SK-N-SH (cell line): ENCODE measurements around the gene KSR2. TPM values are rescaled to one million over a fixed set of nuclear protein-coding genes. Genes with fewer than 3 reads are reported as not detected.

Source experiments
- CTCF ChIA-PET: fragments of 300-600, 350-600 bp; formaldehyde crosslinking; extraction: SDS; loops from one replicate; lab custom pipeline; 2021; lab: Yijun Ruan, JAX
- POLR2A ChIA-PET: fragments of 350-600 bp; sonication (Branson Sonifier 250); formaldehyde crosslinking; extraction: SDS; loops from one replicate; lab custom pipeline; 2020; ENCODE audit warnings: antibody characterized with exemption, inconsistent platforms; lab: Yijun Ruan, JAX
- DNase-seq: peaks from one replicate; pipeline ENCODE4 v3.0.0; 2012
- H2AFZ ChIP-seq: fragments of 200-600 bp; sonication (generic); 2 replicates; pipeline ENCODE4 v1.8.1; 2016; ENCODE audit warnings: antibody characterized with exemption, mild to moderate bottlenecking, low read depth
- H3F3A ChIP-seq: fragments of 200-600 bp; sonication (generic); replicated peaks from 2 replicates; pipeline ENCODE3; 2016; ENCODE audit warnings: antibody characterized with exemption, mild to moderate bottlenecking; ENCODE audit not compliant: insufficient read depth
- H3K27ac ChIP-seq, 2 experiments: fragments of 200-500 bp in 1 of 2; fragments of 200-600 bp in 1 of 2; sonication (Bioruptor generic) in 1 of 2; sonication (generic), shearing (Covaris generic) in 1 of 2; 2 replicates each; pipeline versions ENCODE4 v1.5.1 to v1.6.1; 2014 to 2016; ENCODE audit warnings: low read depth in 2 of 2, inconsistent platforms in 1 of 2, low read length in 1 of 2, mild to moderate bottlenecking in 1 of 2, mixed read lengths in 1 of 2
- H3K27me3 ChIP-seq: fragments of 200-600 bp; sonication (generic), shearing (Covaris generic); 2 replicates; pipeline ENCODE4 v1.6.1; 2016; ENCODE audit warnings: mixed run types; ENCODE audit not compliant: insufficient read depth
- H3K36me3 ChIP-seq, 2 experiments: fragments of 200-500 bp in 1 of 2; fragments of 200-600 bp in 1 of 2; sonication (Bioruptor generic) in 1 of 2; sonication (generic) in 1 of 2; replicated peaks in 1 of 2; 2 replicates each; pipeline versions ENCODE3 to v1.5.1; 2014 to 2016; ENCODE audit warnings: low read length in 1 of 2, mild to moderate bottlenecking in 1 of 2; ENCODE audit not compliant: insufficient read depth in 2 of 2, control insufficient read depth in 1 of 2
- H3K4me1 ChIP-seq, 2 experiments: fragments of 200-500 bp in 1 of 2; fragments of 200-600 bp in 1 of 2; sonication (Bioruptor generic) in 1 of 2; sonication (generic), shearing (Covaris generic) in 1 of 2; 2 replicates each; pipeline versions ENCODE4 v1.5.1 to v1.6.1; 2014 to 2016; ENCODE audit warnings: low read depth in 1 of 2, low read length in 1 of 2, mixed run types in 1 of 2; ENCODE audit not compliant: insufficient read depth in 2 of 2, control insufficient read depth in 1 of 2
- H3K4me2 ChIP-seq: fragments of 200-600 bp; sonication (generic), shearing (Covaris generic); 2 replicates; pipeline ENCODE4 v1.6.1; 2017; ENCODE audit warnings: mixed run types
- H3K4me3 ChIP-seq, 2 experiments: fragments of 200-500 bp in 1 of 2; fragments of 200-600 bp in 1 of 2; sonication (Bioruptor generic) in 1 of 2; sonication (generic), shearing (Covaris generic) in 1 of 2; 2 replicates each; pipeline versions ENCODE4 v1.5.1 to v1.8.1; 2014 to 2016; ENCODE audit warnings: low read depth in 2 of 2, inconsistent platforms in 1 of 2, low read length in 1 of 2, mild to moderate bottlenecking in 1 of 2, mixed read lengths in 1 of 2, moderate library complexity in 1 of 2
- H3K79me2 ChIP-seq: fragments of 200-600 bp; sonication (generic); 2 replicates; pipeline ENCODE4 v1.8.1; 2017; ENCODE audit warnings: mild to moderate bottlenecking; ENCODE audit not compliant: insufficient read depth
- H3K9ac ChIP-seq: fragments of 200-600 bp; sonication (generic); 2 replicates; pipeline ENCODE4 v1.6.1; 2017; ENCODE audit warnings: mixed run types
- H3K9me2 ChIP-seq: fragments of 200-600 bp; sonication (generic); 2 replicates; pipeline ENCODE4 v1.6.1; 2017; ENCODE audit warnings: mixed run types
- H3K9me3 ChIP-seq: fragments of 200-600 bp; sonication (generic); 2 replicates; pipeline ENCODE4 v1.6.1; 2017; ENCODE audit warnings: mixed run types, mild to moderate bottlenecking, moderate library complexity
- H4K20me1 ChIP-seq: fragments of 200-600 bp; sonication (generic); 2 replicates; pipeline ENCODE4 v1.6.1; 2017; ENCODE audit warnings: mild to moderate bottlenecking, mixed run types; ENCODE audit not compliant: insufficient read depth
- CHD2 ChIP-seq: fragments of 150-350 bp; IDR thresholded peaks from 2 replicates; pipeline ENCODE4 v1.6.1; 2018; ENCODE audit warnings: low read length; ENCODE audit not compliant: partially characterized antibody
- CTCF ChIP-seq: fragments of 200-600 bp; sonication (generic); IDR thresholded peaks from 2 replicates; pipeline ENCODE4 v1.6.1; 2017; ENCODE audit warnings: antibody characterized with exemption, mild to moderate bottlenecking, moderate library complexity
- ELF1 ChIP-seq: IDR thresholded peaks from 2 replicates; pipeline ENCODE4 v1.4.0; 2012
- FOSL2 ChIP-seq: IDR thresholded peaks from 2 replicates; pipeline ENCODE4 v1.4.0; 2012; ENCODE audit warnings: low read depth, mild to moderate bottlenecking, moderate library complexity, borderline replicate concordance
- GATA2 ChIP-seq: sonication (generic); formaldehyde crosslinking; IDR thresholded peaks from 2 replicates; pipeline ENCODE4 v1.5.0; 2020; ENCODE audit warnings: mild to moderate bottlenecking, missing genetic modification reagents
- IRF3 ChIP-seq: fragments of 150-350 bp; IDR thresholded peaks from 2 replicates; pipeline ENCODE4 v1.6.1; 2016; ENCODE audit warnings: mild to moderate bottlenecking, low read depth, low read length
- MAX ChIP-seq: IDR thresholded peaks from 2 replicates; pipeline ENCODE4 v1.4.0; 2012; ENCODE audit warnings: low read depth
- NRF1 ChIP-seq: IDR thresholded peaks from 2 replicates; pipeline ENCODE4 v1.6.1; 2012; ENCODE audit warnings: low read depth, mild to moderate bottlenecking, low read length
- PBX3 ChIP-seq: IDR thresholded peaks from 2 replicates; pipeline ENCODE4; 2012
- RAD21 ChIP-seq: IDR thresholded peaks from 2 replicates; pipeline ENCODE4 v1.6.1; 2012; ENCODE audit warnings: mild to moderate bottlenecking, low read length
- TAF1 ChIP-seq: IDR thresholded peaks from 2 replicates; pipeline ENCODE4 v1.6.1; 2012; ENCODE audit warnings: low read depth, mild to moderate bottlenecking, low read length, moderate library complexity, borderline replicate concordance
- ZBTB33 ChIP-seq: IDR thresholded peaks from 2 replicates; pipeline ENCODE4 v1.4.0; 2012; ENCODE audit warnings: low read depth, borderline replicate concordance
- WGBS: methylation state at CpG from one replicate; pipeline ENCODE4 v1.1.6; 2017; ENCODE audit warnings: low lambda C conversion rate; 5-methylcytosine and 5-hydroxymethylcytosine counted together
- polyA plus RNA-seq, 3 experiments: library from polyadenylated mRNA; depleted of rRNA; stranded (reverse); fragments of >200 nt; gene quantifications; 2 replicates each; pipeline ENCODE4 v1.2.3, GENCODE V29; 2012

Gene KSR2
- polyA plus RNA-seq, 1 of the 3 experiments (the other 2 are of a cell fraction): 0.12 TPM

- TF ChIP-seq RAD21 (no peak), TAF1 (no peak), CHD2 (no peak)
Observed at GRCh38 chr12:117580718-117581062, 388.1 kb downstream of the KSR2 start (continued).

- no peak overlapping the region for H3K4me3 ChIP-seq
- no peaks in the 10 kb centered on the region for H3K79me2 ChIP-seq
- TF ChIP-seq NRF1 (no peak), TAF1 (no peak), ZBTB33 (no peak), FOSL2 (no peak), PBX3 (no peak), ELF1 (no peak), GATA2 (CRISPR knock-in tag) (no peak), CTCF (no peak), MAX (no peak), IRF3 (no peak)
- no peaks in the 10 kb centered on the region for H3F3A ChIP-seq
- DNase-seq: no peak
- CTCF ChIA-PET: interaction anchor here (0.8 to 4.6 kb wide), 4 partner anchors 8 to 257 kb away, joined by 4 to 32 read pairs (median 12); no protein-coding TSS in a partner anchor
- H3K27me3 ChIP-seq: no peaks in the 10 kb centered on the region
- POLR2A ChIA-PET: no interaction called here
- H3K9me2 ChIP-seq: no peaks in the 10 kb centered on the region
- H3K9ac ChIP-seq: no peak overlapping the region
- no peak overlapping the region for H2AFZ ChIP-seq
- no peaks in the 10 kb centered on the region for H3K9me3 ChIP-seq
- WGBS: 75% methylated on average over 8 of the region's 8 CpGs
- H3K4me1 ChIP-seq: peaks cover 0 to 33% of the 10 kb centered on the region in 2 experiments; a peak in 1 of 4 replicates
- no peaks in the 10 kb centered on the region for H4K20me1 ChIP-seq
- H3K27ac ChIP-seq: peak overlapping the region in 1 of 2 experiments; percentile 67; a peak in 1 of 4 replicates
- no peaks in the 10 kb centered on the region for H3K36me3 ChIP-seq
- no peak overlapping the region for H3K4me2 ChIP-seq
Observed at GRCh38 chr12:117580015-117580717, 388.6 kb downstream of the KSR2 start.
